PC-3 (cell line): Measurements from ENCODE around the gene AGBL3.

Source experiments
- EZH2 ChIP-seq: fragments of 300-600 bp; sonication (generic); IDR thresholded peaks from one replicate; pipeline ENCODE4 v1.6.1; 2017; ENCODE audit warnings: antibody characterized with exemption, mild to moderate bottlenecking, low read length; ENCODE audit not compliant: unreplicated experiment
- TF ChIP-seq, protein P1 (sequence below): fragments of 300-600 bp; sonication (generic); conservative IDR thresholded peaks from 2 replicates; pipeline ENCODE4 v1.5.1; 2017; ENCODE audit warnings: antibody characterized with exemption, low read depth, mild to moderate bottlenecking, low read length

GRCh38 chr7:135181929-135182678 is 195.8 kb downstream of the AGBL3 start:
- TF ChIP-seq, protein P1, sequence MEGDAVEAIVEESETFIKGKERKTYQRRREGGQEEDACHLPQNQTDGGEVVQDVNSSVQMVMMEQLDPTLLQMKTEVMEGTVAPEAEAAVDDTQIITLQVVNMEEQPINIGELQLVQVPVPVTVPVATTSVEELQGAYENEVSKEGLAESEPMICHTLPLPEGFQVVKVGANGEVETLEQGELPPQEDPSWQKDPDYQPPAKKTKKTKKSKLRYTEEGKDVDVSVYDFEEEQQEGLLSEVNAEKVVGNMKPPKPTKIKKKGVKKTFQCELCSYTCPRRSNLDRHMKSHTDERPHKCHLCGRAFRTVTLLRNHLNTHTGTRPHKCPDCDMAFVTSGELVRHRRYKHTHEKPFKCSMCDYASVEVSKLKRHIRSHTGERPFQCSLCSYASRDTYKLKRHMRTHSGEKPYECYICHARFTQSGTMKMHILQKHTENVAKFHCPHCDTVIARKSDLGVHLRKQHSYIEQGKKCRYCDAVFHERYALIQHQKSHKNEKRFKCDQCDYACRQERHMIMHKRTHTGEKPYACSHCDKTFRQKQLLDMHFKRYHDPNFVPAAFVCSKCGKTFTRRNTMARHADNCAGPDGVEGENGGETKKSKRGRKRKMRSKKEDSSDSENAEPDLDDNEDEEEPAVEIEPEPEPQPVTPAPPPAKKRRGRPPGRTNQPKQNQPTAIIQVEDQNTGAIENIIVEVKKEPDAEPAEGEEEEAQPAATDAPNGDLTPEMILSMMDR = no peak
- no peak for TF ChIP-seq EZH2
